Osteoblast (primary cell): ENCODE measurements around the gene GSKIP. TPM values are rescaled to one million over a fixed set of nuclear protein-coding genes. Genes with fewer than 3 reads are reported as not detected.

Experiments used
- DNase-seq: peaks from one replicate; pipeline ENCODE4 v3.0.0; 2011; ENCODE audit warnings: low spot score, mixed read lengths; ENCODE audit not compliant: insufficient read length; ENCODE audit errors: missing footprints
- H2AFZ ChIP-seq: 2 replicates; pipeline ENCODE4 v1.6.0; 2011; ENCODE audit warnings: mild to moderate bottlenecking, low read length
- H3K27ac ChIP-seq: 2 replicates; pipeline ENCODE4 v1.5.1; 2011; ENCODE audit warnings: mild to moderate bottlenecking, low read depth, low read length, moderate library complexity
- H3K27me3 ChIP-seq: 2 replicates; pipeline ENCODE4 v1.6.0; 2012; ENCODE audit warnings: mild to moderate bottlenecking, control low read depth, inconsistent platforms, low read length, moderate library complexity; ENCODE audit not compliant: insufficient read depth
- H3K36me3 ChIP-seq: 2 replicates; pipeline ENCODE4 v1.5.1; 2011; ENCODE audit warnings: mild to moderate bottlenecking, low read length, control low read depth, moderate library complexity; ENCODE audit not compliant: insufficient read depth
- H3K4me1 ChIP-seq: 2 replicates; pipeline ENCODE4 v1.5.1; 2011; ENCODE audit warnings: mild to moderate bottlenecking, low read length, control low read depth, moderate library complexity; ENCODE audit not compliant: insufficient read depth
- H3K4me2 ChIP-seq: 2 replicates; pipeline ENCODE4 v1.6.0; 2011; ENCODE audit warnings: mild to moderate bottlenecking, low read length; ENCODE audit not compliant: insufficient read depth
- H3K4me3 ChIP-seq: fragments of 200-600 bp; sonication (generic); 3 replicates; pipeline ENCODE4 v1.5.1; 2012; ENCODE audit warnings: mild to moderate bottlenecking, low read length, inconsistent platforms; ENCODE audit not compliant: insufficient read depth
- H3K79me2 ChIP-seq: 2 replicates; pipeline ENCODE4 v1.6.0; 2012; ENCODE audit warnings: mild to moderate bottlenecking, low read length, control low read depth, inconsistent platforms; ENCODE audit not compliant: insufficient read depth
- H3K9me3 ChIP-seq: 2 replicates; pipeline ENCODE4 v1.5.1; 2011; ENCODE audit warnings: low read depth, low read length, control low read depth
- H4K20me1 ChIP-seq: 2 replicates; pipeline ENCODE4 v1.6.0; 2012; ENCODE audit warnings: mild to moderate bottlenecking, low read length, control low read depth; ENCODE audit not compliant: insufficient read depth
- CTCF ChIP-seq: IDR thresholded peaks from 2 replicates; pipeline ENCODE4 v1.5.1; 2011; ENCODE audit warnings: mild to moderate bottlenecking, low read depth, low read length, moderate library complexity; ENCODE audit errors: extremely low read depth
- total RNA-seq: library from RNA; depleted of rRNA; stranded (reverse); fragments of >200 nt; gene quantifications from 2 replicates; pipeline ENCODE4 v1.2.3, GENCODE V29; 2012

Gene GSKIP
- total RNA-seq, 1 donor, result 26.8 TPM

- DNase-seq, result peak; percentile 58
- Histone ChIP-seq H4K20me1 (peaks cover 18% of the 10 kb centered on the region), H3K4me2 (no peak overlapping the region), H3K4me1 (no peaks in the 10 kb centered on the region), H3K27me3 (no peaks in the 10 kb centered on the region), H3K4me3 (no peak overlapping the region), H3K79me2 (peaks cover 55% of the 10 kb centered on the region), H3K36me3 (no peaks in the 10 kb centered on the region), H3K27ac (no peak overlapping the region), H3K9me3 (no peaks in the 10 kb centered on the region), H2AFZ (no peak overlapping the region)
- no peak for TF ChIP-seq CTCF
Measured at GRCh38 chr14:96349286-96350075, 13.8 kb upstream of the GSKIP start.

DNA sequence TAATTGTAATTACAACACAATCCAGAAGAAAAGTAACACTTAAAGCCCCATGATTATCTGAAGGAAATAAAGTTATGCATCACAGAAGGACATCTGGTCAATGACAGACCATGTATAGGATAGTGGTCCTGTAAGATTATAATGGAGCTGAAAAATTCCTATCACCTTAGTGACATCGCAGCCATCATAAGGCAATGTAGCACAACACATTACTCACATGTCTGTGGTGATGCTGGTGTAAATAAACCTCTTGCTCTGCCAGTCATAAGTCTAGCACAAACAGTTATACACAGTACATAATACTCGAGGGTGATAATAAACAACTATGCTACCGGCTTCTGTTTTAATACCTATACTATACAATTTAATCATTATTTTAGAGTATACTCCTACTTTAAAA is 11.3 kb upstream of the GSKIP start:
- H3K9me3 ChIP-seq, result no peaks in the 10 kb centered on the region
- H3K4me2 ChIP-seq, result no peak overlapping the region
- DNase-seq, result no peak
- no peaks in the 10 kb centered on the region for H3K36me3 ChIP-seq
- H3K79me2 ChIP-seq, result peaks cover 68% of the 10 kb centered on the region
- H3K4me3 ChIP-seq, result no peak overlapping the region
- no peak overlapping the region for H2AFZ ChIP-seq
- no peak overlapping the region for H3K27ac ChIP-seq
- peaks cover 27% of the 10 kb centered on the region for H4K20me1 ChIP-seq
- TF ChIP-seq CTCF, result no peak
- no peaks in the 10 kb centered on the region for H3K27me3 ChIP-seq
- no peaks in the 10 kb centered on the region for H3K4me1 ChIP-seq

DNA sequence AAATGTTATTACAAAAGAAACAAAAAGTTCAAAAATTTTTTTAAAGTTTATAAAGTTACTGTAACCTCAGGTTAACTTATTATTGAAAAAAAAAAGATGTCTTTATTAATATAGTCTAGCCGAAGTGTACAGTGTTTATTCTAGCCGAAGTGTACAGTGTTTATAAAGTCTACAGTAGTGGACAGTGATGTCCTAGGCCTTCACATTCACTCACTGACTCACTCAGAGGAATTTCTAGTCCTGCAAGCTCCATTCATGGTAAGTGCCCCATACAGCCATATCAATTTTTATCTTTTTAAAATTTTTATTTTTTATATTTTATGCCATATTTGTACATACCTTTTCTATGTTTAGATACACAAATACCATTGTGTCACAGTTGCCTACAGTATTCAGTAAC is 10.6 kb upstream of the GSKIP start:
- no peak for TF ChIP-seq CTCF
- no peaks in the 10 kb centered on the region for H3K4me1 ChIP-seq
- no peaks in the 10 kb centered on the region for H3K27me3 ChIP-seq
- peaks cover 27% of the 10 kb centered on the region for H4K20me1 ChIP-seq
- no peaks in the 10 kb centered on the region for H3K36me3 ChIP-seq
- no peak overlapping the region for H3K4me3 ChIP-seq
- DNase-seq, result no peak
- no peak overlapping the region for H3K4me2 ChIP-seq
- H2AFZ ChIP-seq, result no peak overlapping the region
- H3K79me2 ChIP-seq, result peaks cover 67% of the 10 kb centered on the region
- H3K27ac ChIP-seq, result no peak overlapping the region
- no peaks in the 10 kb centered on the region for H3K9me3 ChIP-seq

- Histone ChIP-seq H3K27me3 (no peaks in the 10 kb centered on the region), H3K4me3 (no peak overlapping the region), H3K9me3 (no peaks in the 10 kb centered on the region), H3K36me3 (no peaks in the 10 kb centered on the region), H3K4me2 (no peak overlapping the region), H3K27ac (no peak overlapping the region), H4K20me1 (peaks cover 29% of the 10 kb centered on the region), H3K79me2 (peaks cover 67% of the 10 kb centered on the region), H3K4me1 (no peaks in the 10 kb centered on the region), H2AFZ (no peak overlapping the region)
- DNase-seq, result no peak
- no peak for TF ChIP-seq CTCF
Measured at GRCh38 chr14:96354246-96354645, 9.1 kb upstream of the GSKIP start.
